Right lung (tissue), 5 donors: Measurements from ENCODE around the gene COL4A1. TPM values are rescaled to one million over a fixed set of nuclear protein-coding genes. Genes with fewer than 3 reads are reported as not detected.

Source experiments
- DNase-seq, 2 donors: peaks; one replicate each; pipeline ENCODE4 v3.0.0-alpha.2; 2013
- polyA plus RNA-seq, 5 donors: library from polyadenylated mRNA; unstranded; fragments of 120-200 nt; gene quantifications; one replicate each; pipeline versions ENCODE4 v1.2.1 to v1.2.3, GENCODE V29; 2013; ENCODE audit warnings: inconsistent platforms in 1 of 5, low replicate concordance in 1 of 5; ENCODE audit not compliant: insufficient read length in 5 of 5, insufficient read depth in 1 of 5

Gene COL4A1
- polyA plus RNA-seq, 5 donors, result 448 to 601 (median 476) TPM

DNA sequence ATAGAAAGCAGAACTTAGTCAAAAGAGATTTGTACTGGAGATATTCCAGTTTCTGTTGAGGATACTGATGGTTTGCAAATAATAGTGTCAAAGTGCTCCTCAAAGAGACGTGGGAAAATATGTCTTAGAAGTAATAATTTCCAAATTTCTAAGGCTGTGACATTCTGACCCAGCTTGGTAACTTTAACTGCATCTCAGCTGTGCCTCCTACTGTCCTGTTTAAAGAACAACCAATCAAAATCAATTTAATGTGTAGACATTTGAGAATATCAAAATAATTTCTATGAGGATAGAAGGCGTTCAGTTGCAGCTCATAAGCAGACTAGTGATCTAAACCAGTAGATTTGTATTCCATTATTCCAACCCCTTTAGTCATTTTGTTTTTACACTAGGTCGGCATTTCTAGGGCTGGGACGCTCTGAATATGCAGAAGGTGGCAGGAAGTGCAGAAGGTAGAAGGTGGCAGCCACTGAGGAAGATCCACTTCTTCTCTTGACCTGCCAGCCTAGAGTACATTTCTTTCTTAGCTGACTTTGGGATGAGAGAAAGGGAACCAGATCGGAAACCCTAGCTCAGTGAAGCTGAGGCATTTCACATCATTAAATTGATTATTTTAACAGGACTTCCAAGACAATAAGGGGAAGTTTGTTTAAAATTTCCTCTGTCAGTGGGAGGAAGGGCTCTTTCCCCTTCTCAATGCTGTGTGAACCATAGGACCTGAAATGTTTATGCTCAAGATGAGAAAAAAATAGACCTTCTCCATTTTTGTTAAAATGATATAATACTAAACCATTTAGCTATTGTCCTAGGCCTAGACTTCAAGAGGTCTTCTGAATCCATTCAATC, 67.5 kb downstream of the COL4A1 start:
- no peak for DNase-seq

GRCh38 chr13:110238818-110239195, 68.2 kb downstream of the COL4A1 start:
- DNase-seq, result no peak

GRCh38 chr13:110237875-110238817, 68.8 kb downstream of the COL4A1 start:
- no peak for DNase-seq

DNA sequence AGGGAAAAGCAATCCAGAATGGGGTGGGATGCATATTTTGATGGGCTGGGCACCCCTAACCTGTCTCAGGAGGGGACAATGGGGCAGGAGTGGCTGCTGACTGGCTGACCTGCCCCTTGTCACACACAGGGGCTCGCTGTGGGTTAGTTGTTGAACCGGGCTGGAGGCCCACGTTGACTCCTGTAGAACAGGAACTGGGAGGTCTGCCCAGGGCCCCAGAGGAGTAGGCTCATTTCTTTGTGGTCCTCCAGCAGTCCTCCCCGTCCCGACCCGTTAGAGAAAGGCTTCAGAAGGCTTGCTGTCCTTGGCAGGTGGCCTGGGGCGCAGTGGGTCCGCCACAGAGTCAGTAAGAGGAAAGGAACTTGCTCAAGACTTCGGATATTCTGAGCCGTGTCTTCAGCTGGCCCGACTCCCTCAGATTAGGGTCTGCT, 70.1 kb downstream of the COL4A1 start:
- DNase-seq, result no peak

GRCh38 chr13:110236431-110236830, 70.5 kb downstream of the COL4A1 start:
- no peak for DNase-seq

DNA sequence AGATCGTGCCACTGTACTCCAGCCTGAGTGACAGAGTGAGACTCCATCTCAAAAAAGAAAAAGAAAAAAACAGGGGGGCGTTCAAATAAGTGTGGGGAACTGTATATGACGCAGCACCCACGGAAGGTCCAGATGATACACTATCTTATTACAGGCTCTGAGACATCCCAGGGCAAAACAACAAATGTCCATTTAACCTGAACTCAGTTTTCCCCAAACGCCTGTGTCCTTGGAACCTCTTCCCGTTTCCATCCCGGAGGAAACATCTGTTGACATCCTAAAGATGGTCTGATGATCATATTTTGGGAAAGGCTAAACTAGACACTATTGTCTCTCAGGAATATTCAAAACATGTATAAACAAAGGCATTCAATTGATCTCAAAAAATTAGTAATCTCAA, 72.4 kb downstream of the COL4A1 start:
- no peak for DNase-seq

DNA sequence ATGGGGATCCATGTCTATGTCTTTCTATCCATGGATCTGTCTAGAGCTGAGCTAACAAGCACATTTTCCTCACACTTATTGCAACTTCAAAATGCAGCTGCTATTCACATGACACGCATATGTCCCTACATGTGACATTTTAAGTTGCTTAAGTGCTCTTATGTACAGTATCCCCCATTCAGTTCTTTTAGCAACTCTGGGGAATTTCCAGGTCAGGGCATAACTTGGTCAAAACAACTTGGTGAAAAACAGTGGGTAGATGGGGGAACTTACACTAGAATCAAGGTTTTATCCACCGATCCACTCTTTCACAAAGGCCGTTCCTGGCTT, 73.0 kb downstream of the COL4A1 start:
- no peak for DNase-seq

DNA sequence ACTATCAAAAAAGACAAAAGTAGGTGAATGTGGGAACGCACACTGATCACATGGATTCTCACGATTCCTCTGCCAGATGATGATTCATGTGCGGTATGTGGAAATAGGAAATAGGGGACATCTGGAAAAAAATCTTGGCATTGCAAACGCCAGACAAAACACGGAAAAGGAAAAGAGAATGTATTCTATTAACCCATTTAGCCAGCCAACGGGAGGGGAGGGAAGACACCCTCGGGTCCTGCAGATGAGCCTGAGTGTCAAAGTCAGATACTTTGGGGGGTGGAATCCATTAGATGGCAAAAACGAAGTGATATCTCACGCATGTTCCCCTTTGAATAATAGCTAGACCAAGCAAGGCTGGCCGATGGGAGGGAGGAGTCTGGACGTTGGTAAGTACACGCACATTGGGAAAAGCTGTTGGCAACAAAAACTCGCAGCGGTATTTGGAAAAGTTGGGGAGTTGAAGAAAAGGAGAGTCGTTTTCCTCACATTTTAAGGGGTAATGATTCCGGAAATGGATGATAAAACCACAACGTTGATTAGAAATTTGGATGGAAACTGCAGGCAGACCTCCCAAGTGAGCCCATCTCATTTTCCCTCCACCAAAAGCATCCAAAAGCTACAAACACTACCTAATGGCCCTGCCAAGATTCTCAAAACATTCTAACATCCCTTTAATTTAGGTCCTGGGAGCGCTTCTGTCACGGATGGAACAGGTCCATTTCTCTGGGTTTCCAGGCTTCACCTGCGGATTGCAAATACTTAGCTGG, 73.6 kb downstream of the COL4A1 start:
- peak in 1 of 2 donors; percentile 62 for DNase-seq

DNA sequence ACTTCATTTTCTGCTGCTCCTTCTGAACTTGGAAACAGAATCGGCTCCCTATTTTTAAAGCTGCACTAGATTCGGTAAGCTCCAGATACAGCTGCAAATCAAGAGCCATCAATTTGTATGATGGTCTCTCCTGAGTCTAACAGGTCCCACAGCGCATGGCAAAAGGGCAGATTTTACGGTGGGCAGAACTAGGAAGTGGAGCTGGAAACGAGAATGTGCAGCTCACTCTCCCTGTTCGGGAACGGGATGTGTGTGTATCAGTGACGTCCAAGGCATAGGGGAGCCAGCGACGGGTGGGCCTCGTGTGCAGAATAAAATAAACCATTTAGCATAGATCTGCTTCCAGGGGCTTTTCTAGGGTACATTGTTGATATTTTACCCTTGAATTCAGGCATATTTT, 74.2 kb downstream of the COL4A1 start:
- DNase-seq, result no peak

DNA sequence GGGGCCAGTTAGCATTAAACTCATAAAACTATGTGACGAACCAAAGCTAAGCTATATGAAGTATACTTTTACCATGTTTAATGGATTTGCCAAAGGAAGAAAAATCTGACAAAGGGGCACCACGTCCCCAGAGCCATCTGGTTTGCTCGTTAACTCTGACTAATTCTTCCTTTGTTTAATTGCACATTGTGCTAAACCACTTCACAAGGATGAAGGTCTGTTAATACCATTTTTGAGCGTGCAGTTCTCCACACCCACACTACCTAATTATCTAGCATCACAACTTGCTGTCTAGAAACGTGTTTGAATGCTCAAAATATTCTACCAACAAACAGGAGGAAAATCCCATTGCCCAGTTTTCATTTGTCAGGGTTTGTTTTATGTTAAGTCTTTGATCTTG, 74.8 kb downstream of the COL4A1 start:
- DNase-seq, result no peak

DNA sequence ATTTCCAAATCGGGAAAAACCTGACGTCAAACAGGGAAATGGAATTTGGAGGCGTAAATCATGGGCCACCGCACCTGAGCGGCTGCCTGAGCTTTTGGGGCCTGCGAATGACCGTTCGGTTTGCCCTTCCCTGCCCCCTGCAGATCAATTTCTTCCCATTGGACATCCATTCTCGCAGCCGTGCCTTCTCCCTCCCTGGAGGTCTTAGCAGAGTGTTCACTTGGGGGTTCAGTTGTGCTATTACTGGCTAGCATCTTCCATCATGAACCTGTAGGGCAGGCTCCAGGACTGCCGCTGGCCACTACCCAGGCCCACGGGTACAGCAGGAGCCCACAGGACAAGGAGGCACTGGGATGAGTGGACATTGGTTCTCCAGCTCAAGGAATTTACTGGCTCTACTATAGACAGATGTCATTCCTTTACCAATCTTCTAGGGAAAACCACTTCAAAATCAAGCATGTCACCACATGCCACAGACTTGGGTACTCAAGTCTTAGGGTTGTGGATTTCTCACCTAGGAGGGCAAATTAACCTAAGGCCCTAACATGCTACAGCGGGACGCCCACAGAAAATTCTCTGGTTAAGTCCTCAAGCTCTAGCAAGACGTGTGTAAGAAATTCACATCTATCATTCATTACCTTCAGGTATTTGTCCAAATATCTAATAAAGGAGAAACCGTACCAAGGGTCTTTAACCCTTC, 75.5 kb downstream of the COL4A1 start:
- DNase-seq, result no peak

- DNase-seq, result no peak
Measured at GRCh38 chr13:110230661-110231347, 76.2 kb downstream of the COL4A1 start.

DNA sequence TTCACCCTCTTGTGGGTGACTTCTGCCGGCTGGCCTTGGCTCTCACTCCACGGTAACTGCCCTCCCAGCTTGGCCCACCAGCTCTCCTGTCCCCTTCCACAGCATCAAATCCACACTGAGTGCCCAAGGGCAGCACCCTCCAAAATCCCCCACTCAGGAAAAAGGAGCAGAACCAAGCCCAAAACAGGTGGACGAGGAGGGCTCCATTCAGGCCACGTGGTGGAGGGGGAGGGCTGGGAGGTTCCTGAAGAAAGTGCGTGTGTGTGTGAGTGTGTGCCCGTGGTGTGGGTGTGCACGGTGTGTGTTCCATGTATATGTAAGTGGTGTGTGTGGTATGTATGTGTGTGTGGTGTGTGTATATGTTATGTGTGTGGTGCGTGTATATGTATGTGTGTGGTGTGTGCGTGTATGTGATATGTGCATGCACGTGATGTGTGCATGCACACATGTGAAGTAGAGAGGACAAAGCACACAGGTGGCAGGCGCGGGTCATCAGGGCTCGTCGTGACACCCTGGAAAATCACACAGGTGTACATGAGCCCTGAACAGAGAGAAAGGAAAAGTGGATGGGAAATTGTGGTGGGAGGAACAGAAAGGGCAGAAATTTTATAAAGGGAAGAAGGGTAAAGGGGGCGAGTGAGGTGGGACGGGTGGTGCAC, 76.9 kb downstream of the COL4A1 start:
- DNase-seq, result no peak

GRCh38 chr13:110228936-110229904, 77.7 kb downstream of the COL4A1 start:
- DNase-seq, result no peak

- no peak for DNase-seq
Measured at GRCh38 chr13:110227864-110228643, 78.9 kb downstream of the COL4A1 start.

- no peak for DNase-seq
Measured at GRCh38 chr13:110227416-110227815, 79.5 kb downstream of the COL4A1 start.

- DNase-seq, result peak in 1 of 2 donors; percentile 66
Measured at GRCh38 chr13:110225609-110226574, 81.1 kb downstream of the COL4A1 start.
